Endothelial cell of umbilical vein (primary cell): Measurements from ENCODE around the gene CUL7. TPM values are rescaled to one million over a fixed set of nuclear protein-coding genes. Genes with fewer than 3 reads are reported as not detected.

Experiments used
- BruUV-seq: library from RNA; stranded (reverse); fragments of 400-500 nt; replicated peaks from 2 replicates; lab custom pipeline; 2021; lab: Mats Ljungman, UMichigan
- CTCF ChIA-PET: fragments of 300-600, 350-600 bp; sonication (Branson Sonifier 250); formaldehyde crosslinking; loops from one replicate; lab custom pipeline; 2021; ENCODE audit warnings: antibody characterized with exemption, inconsistent platforms; lab: Charles Lee
- POLR2A ChIA-PET: fragments of 300-600, 350-600 bp; sonication (Branson Sonifier 250); formaldehyde crosslinking; loops from one replicate; lab custom pipeline; 2021; ENCODE audit warnings: antibody characterized with exemption, inconsistent platforms; lab: Charles Lee
- DNase-seq: peaks from one replicate; pipeline ENCODE4 v3.0.0-alpha.2; 2011; ENCODE audit warnings: low read depth, low spot score
- FAIRE-seq: peaks from 2 replicates; lab custom pipeline; 2011; peaks lifted over from hg19 to GRCh38; lab: Jason Lieb, UNC
- H2AFZ ChIP-seq: 2 replicates; pipeline ENCODE4 v1.6.0; 2012; ENCODE audit warnings: low read depth, low read length, control low read depth, inconsistent platforms
- H3K27ac ChIP-seq: 2 replicates; pipeline ENCODE4 v1.5.1; 2011; ENCODE audit warnings: low read depth, mild to moderate bottlenecking, control low read depth, low read length, moderate library complexity; ENCODE audit not compliant: insufficient read depth
- H3K27me3 ChIP-seq, 2 experiments: 2 replicates each; pipeline versions ENCODE4 v1.6.0 to v1.6.1; 2011; ENCODE audit warnings: low read length in 2 of 2, mixed read lengths in 1 of 2; ENCODE audit not compliant: control insufficient read depth in 2 of 2, insufficient read depth in 2 of 2
- H3K36me3 ChIP-seq, 2 experiments: 2 replicates in 1 of 2; 3 replicates in 1 of 2; pipeline ENCODE4 v1.5.1; 2011; ENCODE audit warnings: low read length in 2 of 2, mild to moderate bottlenecking in 1 of 2, moderate library complexity in 1 of 2; ENCODE audit not compliant: control insufficient read depth in 2 of 2, insufficient read depth in 2 of 2; ENCODE audit errors: extremely low read depth in 1 of 2
- H3K4me1 ChIP-seq: 3 replicates; pipeline ENCODE4 v1.5.1; 2011; ENCODE audit warnings: mild to moderate bottlenecking, low read length; ENCODE audit not compliant: control insufficient read depth, insufficient read depth; ENCODE audit errors: extremely low read depth
- H3K4me2 ChIP-seq: 2 replicates; pipeline ENCODE4 v1.6.1; 2011; ENCODE audit warnings: low read length, control low read depth, mixed read lengths; ENCODE audit not compliant: insufficient read depth
- H3K4me3 ChIP-seq, 3 experiments: fragments of 200-600 bp in 1 of 3; sonication (generic), shearing (Covaris generic) in 1 of 3; replicated peaks in 1 of 3; 2 replicates each; pipeline ENCODE4 v1.5.1; 2011 to 2016; ENCODE audit warnings: control low read depth in 3 of 3, low read length in 3 of 3, mild to moderate bottlenecking in 2 of 3, inconsistent platforms in 1 of 3, low read depth in 1 of 3, moderate library complexity in 1 of 3; ENCODE audit not compliant: insufficient read depth in 1 of 3
- H3K79me2 ChIP-seq: 2 replicates; pipeline ENCODE4 v1.6.0; 2012; ENCODE audit warnings: low read length, inconsistent platforms; ENCODE audit not compliant: control insufficient read depth, insufficient read depth
- H3K9ac ChIP-seq: replicated peaks from 2 replicates; pipeline ENCODE3; 2011; ENCODE audit warnings: low read length, control low read depth; ENCODE audit not compliant: insufficient read depth; ENCODE audit errors: extremely low read depth
- H3K9me1 ChIP-seq: replicated peaks from 3 replicates; pipeline ENCODE4 v1.6.0; 2011; ENCODE audit warnings: mild to moderate bottlenecking, low read length; ENCODE audit not compliant: control insufficient read depth, insufficient read depth; ENCODE audit errors: extremely low read depth
- H3K9me3 ChIP-seq: replicated peaks from 2 replicates; pipeline ENCODE4 v1.5.1; 2012; ENCODE audit warnings: low read length, inconsistent platforms; ENCODE audit not compliant: control insufficient read depth, insufficient read depth
- H4K20me1 ChIP-seq: replicated peaks from 2 replicates; pipeline ENCODE3; 2011; ENCODE audit warnings: mild to moderate bottlenecking, low read length; ENCODE audit not compliant: control insufficient read depth, insufficient read depth; ENCODE audit errors: extremely low read depth
- CTCF ChIP-seq, 2 donors: IDR thresholded peaks; 1 replicate in 1 of 2; 2 replicates in 1 of 2; pipeline ENCODE4 v1.5.1; 2011; ENCODE audit warnings: low read length in 2 of 2, mild to moderate bottlenecking in 2 of 2, moderate library complexity in 2 of 2, control low read depth in 1 of 2, inconsistent platforms in 1 of 2, low read depth in 1 of 2; ENCODE audit not compliant: insufficient read depth in 1 of 2; ENCODE audit errors: extremely low read depth in 1 of 2
- EZH2 ChIP-seq: IDR thresholded peaks from 2 replicates; pipeline ENCODE4 v1.6.1; 2012; ENCODE audit warnings: borderline replicate concordance, low read depth, mild to moderate bottlenecking, moderate library complexity, low read length, inconsistent platforms; ENCODE audit not compliant: severe bottlenecking
- FOS ChIP-seq: IDR thresholded peaks from 2 replicates; pipeline ENCODE4 v1.6.1; 2011; ENCODE audit warnings: mild to moderate bottlenecking, low read length, moderate library complexity, borderline replicate concordance; ENCODE audit not compliant: insufficient read depth
- GATA2 ChIP-seq: IDR thresholded peaks from 2 replicates; pipeline ENCODE4 v1.7.0; 2011; ENCODE audit warnings: low read depth, mild to moderate bottlenecking, moderate library complexity, mixed read lengths, low read length; ENCODE audit not compliant: insufficient read length, insufficient read depth
- JUN ChIP-seq: IDR thresholded peaks from 2 replicates; pipeline ENCODE4 v1.6.1; 2011; ENCODE audit warnings: borderline replicate concordance, low read depth; ENCODE audit not compliant: insufficient read length, insufficient read depth
- MAX ChIP-seq: IDR thresholded peaks from 2 replicates; pipeline ENCODE4 v1.6.1; 2011; ENCODE audit not compliant: insufficient read depth, insufficient read length
- MYC ChIP-seq: IDR thresholded peaks from one replicate; pipeline ENCODE4 v1.6.1; 2011; ENCODE audit warnings: mild to moderate bottlenecking, low read depth, low read length
- POLR2A ChIP-seq: IDR thresholded peaks from 2 replicates; pipeline ENCODE4 v1.6.1; 2012; ENCODE audit warnings: low read depth, mild to moderate bottlenecking, control low read depth, low read length
- POLR2AphosphoS5 ChIP-seq: IDR thresholded peaks from 2 replicates; pipeline ENCODE4 v1.6.1; 2012; ENCODE audit warnings: low read depth, mild to moderate bottlenecking, control low read depth, low read length, moderate library complexity; ENCODE audit not compliant: insufficient read depth
- dilution Hi-C: fragments of 300-500 bp; cut with MboI; formaldehyde crosslinking; loops from one replicate; pipeline ENCODE4 v1.15.0; 2019; ENCODE audit warnings: low sequenced_read_pairs; ENCODE audit not compliant: extremely low pct_ligation_motif_present
- intact Hi-C: fragments of 100-400 bp; cut with micrococcal nuclease; formaldehyde crosslinking; loops from one replicate; pipeline ENCODE4 v1.10.0; 2022
- polyA plus RNA-seq, 4 experiments: library from polyadenylated mRNA; depleted of rRNA in 3 of 4; stranded (reverse) in 3 of 4; unstranded in 1 of 4; fragments of >200 nt; gene quantifications; 2 replicates each; pipeline versions ENCODE4 v1.2.1 to v1.2.3, GENCODE V29; 2011 to 2012; ENCODE audit warnings: missing spikeins in 1 of 4
- total RNA-seq: library from RNA; stranded (reverse); gene quantifications from 2 replicates; pipeline ENCODE4 v1.2.3, GENCODE V29; 2021

Gene CUL7
- total and polyA plus RNA-seq, 2 donors (not counting 3 experiments of a cell fraction or from before 2014, with no cell fraction given) = 29.4 to 33.7 TPM

GRCh38 chr6:43061861-43062260 is 8.2 kb upstream of the CUL7 start:
- Histone ChIP-seq H3K9me1 (no peaks in the 10 kb centered on the region), H3K27ac (no peak overlapping the region), H3K4me2 (no peak overlapping the region), H3K36me3 (peaks cover 0 to 4% of the 10 kb centered on the region in 2 experiments), H3K9ac (no peak overlapping the region), H3K79me2 (peaks cover 12% of the 10 kb centered on the region), H3K27me3 (no peaks in the 10 kb centered on the region), H4K20me1 (no peaks in the 10 kb centered on the region), H2AFZ (no peak overlapping the region), H3K4me1 (peaks cover 15% of the 10 kb centered on the region), H3K4me3 (no peak overlapping the region), H3K9me3 (no peaks in the 10 kb centered on the region)
- TF ChIP-seq MAX (no peak), POLR2A (no peak), EZH2 (no peak), CTCF (IDR thresholded peaks at IDR 0.05; ENCODE audit: extremely low read depth in 1 of 2, insufficient read depth in 1 of 2, low read depth in 1 of 2, low read length in 2 of 2) (no peak), JUN (no peak), MYC (no peak), FOS (no peak), POLR2AphosphoS5 (no peak), GATA2 (no peak)
- BruUV-seq = no TSS peak
- intact Hi-C loops = no loop called here
- FAIRE-seq (no peak), DNase-seq (no peak)
- ChIA-PET POLR2A (no interaction called here), CTCF (interaction anchor here (1.8 kb wide), 1 partner anchor 82 kb away, joined by 7 read pairs; no protein-coding TSS in a partner anchor)
- dilution Hi-C loops = no loop called here
